HG02884 (cell line): ENCODE data around the gene SLIT1.
"Not testable (repeated sequence)": the region's sequence is repeated elsewhere in the genome, so short reads cannot be mapped to it uniquely, and the experiment has no call there.

ENCODE experiments used
- ATAC-seq: cut with Tn5 transposase; IDR thresholded peaks from one replicate; pipeline ENCODE4 v1.9.1; 2021; ENCODE audit warnings: mild to moderate bottlenecking, moderate library complexity; ENCODE audit not compliant: unreplicated experiment

The SLIT1 gene

GRCh38 chr10:97086530-97086929, 99.2 kb downstream of the SLIT1 start:
- no peak for ATAC-seq

- ATAC-seq: no peak
Measured at GRCh38 chr10:97083228-97083829, 102.4 kb downstream of the SLIT1 start.

GRCh38 chr10:97082575-97082974, 103.2 kb downstream of the SLIT1 start:
- ATAC-seq: not testable (repeated sequence)

- no peak for ATAC-seq
Measured at GRCh38 chr10:97081621-97082235, 104.0 kb downstream of the SLIT1 start.

GRCh38 chr10:97080051-97080776, 105.5 kb downstream of the SLIT1 start:
- no peak for ATAC-seq

- ATAC-seq: no peak
Measured at GRCh38 chr10:97079448-97079847, 106.3 kb downstream of the SLIT1 start.

- no peak for ATAC-seq
Measured at GRCh38 chr10:97078938-97079445, 106.8 kb downstream of the SLIT1 start.

- no peak for ATAC-seq
Measured at GRCh38 chr10:97078261-97078937, 107.4 kb downstream of the SLIT1 start.

GRCh38 chr10:97076781-97077180, 109.0 kb downstream of the SLIT1 start:
- no peak for ATAC-seq

- no peak for ATAC-seq
Measured at GRCh38 chr10:97075961-97076525, 109.7 kb downstream of the SLIT1 start.

GRCh38 chr10:97075421-97075820, 110.3 kb downstream of the SLIT1 start:
- no peak for ATAC-seq

GRCh38 chr10:97074256-97075145, 111.3 kb downstream of the SLIT1 start:
- no peak for ATAC-seq

GRCh38 chr10:97072851-97073665, 112.7 kb downstream of the SLIT1 start:
- ATAC-seq: no peak

GRCh38 chr10:97071496-97071895, 114.3 kb downstream of the SLIT1 start:
- no peak for ATAC-seq

GRCh38 chr10:97069576-97070362, 116.0 kb downstream of the SLIT1 start:
- ATAC-seq: no peak

- ATAC-seq: no peak
Measured at GRCh38 chr10:97069026-97069425, 116.7 kb downstream of the SLIT1 start.

- ATAC-seq: no peak
Measured at GRCh38 chr10:97067716-97068391, 117.9 kb downstream of the SLIT1 start.
